ENCODE data around the gene CCDC69. TPM values are rescaled to one million over a fixed set of nuclear protein-coding genes. Genes with fewer than 3 reads are reported as not detected.

Gene CCDC69
- total and polyA plus RNA-seq, 2 of the 8 experiments (the other 6 are each of a cell fraction or from before 2014, with no cell fraction given) = 8.4 to 10.8 TPM

DNA sequence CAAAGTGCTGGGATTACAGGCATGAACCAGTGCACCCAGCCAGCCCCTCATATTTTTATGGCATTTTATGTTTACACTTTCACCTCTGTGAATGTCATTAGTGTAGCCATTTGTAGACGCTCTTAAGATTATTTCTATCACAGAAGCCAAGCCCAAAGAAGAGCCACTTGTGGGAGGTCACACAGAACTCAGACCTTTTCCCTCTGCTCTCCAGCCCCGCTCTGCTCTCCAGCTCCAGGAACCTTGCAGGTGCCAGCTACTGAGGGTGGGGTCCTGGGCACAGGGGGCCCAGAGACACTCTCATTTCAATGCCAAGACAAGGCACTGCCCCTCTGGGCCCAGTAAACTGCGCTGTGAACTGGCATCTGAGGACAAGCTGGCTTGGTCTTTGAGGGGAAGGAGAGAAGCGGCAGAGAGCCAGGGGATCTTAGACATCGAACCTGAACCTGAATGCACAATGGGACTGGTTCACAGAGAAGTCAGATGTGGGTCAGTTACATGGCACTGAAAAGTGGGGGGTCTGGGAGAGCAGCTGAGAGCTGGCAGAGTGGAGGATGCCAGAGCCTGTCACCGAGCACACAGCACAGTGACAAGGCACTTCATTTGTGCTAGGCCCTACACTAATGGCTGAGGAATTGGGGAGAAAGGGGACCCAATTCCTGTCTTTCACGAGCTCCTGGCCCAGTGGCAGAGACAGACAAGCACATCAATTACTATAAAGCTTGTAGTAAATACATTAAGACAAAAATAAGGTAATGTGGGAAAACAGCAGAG, 83.0 kb downstream of the CCDC69 start (continued):
- TF ChIP-seq CBX5 (IDR thresholded peaks at IDR 0.05; ENCODE audit: low read depth, low read length) (no peak), CREB1 (IDR thresholded peaks at IDR 0.05) (no peak), CTBP2 (IDR thresholded peaks at IDR 0.05; ENCODE audit: borderline replicate concordance, insufficient read depth, insufficient read length, low read length) (no peak), SIN3A (conservative IDR thresholded peaks at IDR 0.05 in 1 of 2, IDR thresholded peaks at IDR 0.05 in 1 of 2; ENCODE audit: low read depth in 1 of 2, low read length in 2 of 2) (no peak)
